Measurements from ENCODE around the gene SRPK3.
"Not testable (repeated sequence)": the region's sequence is repeated elsewhere in the genome, so short reads cannot be mapped to it uniquely, and the experiment has no call there.

Gene SRPK3

GRCh38 chrX:153780678-153781427 lies at the start of gene SRPK3:
Gene SRPK3 (plus strand): TSS chrX:153781041. CDS start chrX:153781087, 46 bp downstream.
- no peak for DNase-seq

- DNase-seq: no peak
These were observed 49.6 kb upstream of the SRPK3 start for GRCh38 chrX:153731117-153731844.

GRCh38 chrX:153731845-153732215 lies 49.0 kb upstream of the SRPK3 start:
- DNase-seq: no peak

GRCh38 chrX:153732401-153732800 lies 48.4 kb upstream of the SRPK3 start:
- DNase-seq: no peak

- no peak for DNase-seq
These were observed 47.1 kb upstream of the SRPK3 start for GRCh38 chrX:153733651-153734240.

GRCh38 chrX:153734871-153735270 lies 46.0 kb upstream of the SRPK3 start:
- DNase-seq: no peak

- DNase-seq: no peak
These were observed 45.6 kb upstream of the SRPK3 start for GRCh38 chrX:153735274-153735673.

GRCh38 chrX:153736071-153736820 lies 44.6 kb upstream of the SRPK3 start:
- no peak for DNase-seq

- no peak for DNase-seq
These were observed 43.9 kb upstream of the SRPK3 start for GRCh38 chrX:153736871-153737441.

GRCh38 chrX:153738056-153738605 lies 42.7 kb upstream of the SRPK3 start:
- DNase-seq: no peak

- DNase-seq: no peak
These were observed 40.9 kb upstream of the SRPK3 start for GRCh38 chrX:153739754-153740486.

- no peak for DNase-seq
These were observed 40.1 kb upstream of the SRPK3 start for GRCh38 chrX:153740631-153741222.

GRCh38 chrX:153741446-153741845 lies 39.4 kb upstream of the SRPK3 start:
- no peak for DNase-seq

GRCh38 chrX:153742111-153742510 lies 38.7 kb upstream of the SRPK3 start:
- not testable (repeated sequence) for DNase-seq

- not testable (repeated sequence) for DNase-seq
These were observed 37.9 kb upstream of the SRPK3 start for GRCh38 chrX:153742796-153743467.

- not testable (repeated sequence) for DNase-seq
These were observed 37.2 kb upstream of the SRPK3 start for GRCh38 chrX:153743468-153744209.

GRCh38 chrX:153744210-153745066 lies 36.4 kb upstream of the SRPK3 start:
- no peak for DNase-seq

- DNase-seq: not testable (repeated sequence)
These were observed 35.8 kb upstream of the SRPK3 start for GRCh38 chrX:153745067-153745433.

GRCh38 chrX:153746359-153746758 lies 34.5 kb upstream of the SRPK3 start:
- DNase-seq: no peak

Data from activated naive CD4-positive, alpha-beta T cell (primary cell).